COLO829 (cell line): ENCODE measurements around the gene PALB2.

Source experiments
- DNase-seq: peaks from one replicate; pipeline ENCODE4 v3.0.0; 2012; ENCODE audit warnings: low spot score

The PALB2 gene

GRCh38 chr16:23581764-23582163, 59.3 kb downstream of the PALB2 start:
- DNase-seq: no peak

GRCh38 chr16:23580391-23580790, 60.7 kb downstream of the PALB2 start:
- DNase-seq: no peak

GRCh38 chr16:23579371-23579770, 61.7 kb downstream of the PALB2 start:
- DNase-seq: no peak

GRCh38 chr16:23578101-23578830, 62.8 kb downstream of the PALB2 start:
- DNase-seq: no peak

GRCh38 chr16:23577493-23577892, 63.6 kb downstream of the PALB2 start:
- no peak for DNase-seq

- DNase-seq: no peak
Observed at GRCh38 chr16:23575834-23576233, 65.3 kb downstream of the PALB2 start.

- no peak for DNase-seq
Observed at GRCh38 chr16:23573817-23574216, 67.3 kb downstream of the PALB2 start.

GRCh38 chr16:23572394-23572793, 68.7 kb downstream of the PALB2 start:
- DNase-seq: no peak

GRCh38 chr16:23571895-23572294, 69.2 kb downstream of the PALB2 start:
- DNase-seq: no peak

- no peak for DNase-seq
Observed at GRCh38 chr16:23570992-23571632, 70.0 kb downstream of the PALB2 start.

GRCh38 chr16:23567602-23568001, 73.5 kb downstream of the PALB2 start:
- DNase-seq: no peak

- peak; percentile 45 for DNase-seq
Observed at GRCh38 chr16:23566724-23567123, 74.4 kb downstream of the PALB2 start.

GRCh38 chr16:23564575-23565363, 76.3 kb downstream of the PALB2 start:
- DNase-seq: no peak

GRCh38 chr16:23563186-23563585, 77.9 kb downstream of the PALB2 start:
- DNase-seq: no peak

- no peak for DNase-seq
Observed at GRCh38 chr16:23562505-23562904, 78.6 kb downstream of the PALB2 start.

GRCh38 chr16:23561586-23561985, 79.5 kb downstream of the PALB2 start:
- DNase-seq: no peak

GRCh38 chr16:23557779-23558702, 83.1 kb downstream of the PALB2 start:
- no peak for DNase-seq

- DNase-seq: peak; percentile 93
Observed at GRCh38 chr16:23556881-23557778, 84.0 kb downstream of the PALB2 start, which contains the start of the genes EARS2 and UBFD1. Gene EARS2, minus strand, starts transcription at chr16:23557350. Its CDS starts 7 bp downstream, at chr16:23557343. Gene UBFD1, plus strand, starts transcription at chr16:23557727. Its CDS starts 16 bp downstream, at chr16:23557743.

- DNase-seq: no peak
Observed at GRCh38 chr16:23554536-23554935, 86.6 kb downstream of the PALB2 start.
